ENCODE results near the gene FRRS1L.

The FRRS1L gene

DNA sequence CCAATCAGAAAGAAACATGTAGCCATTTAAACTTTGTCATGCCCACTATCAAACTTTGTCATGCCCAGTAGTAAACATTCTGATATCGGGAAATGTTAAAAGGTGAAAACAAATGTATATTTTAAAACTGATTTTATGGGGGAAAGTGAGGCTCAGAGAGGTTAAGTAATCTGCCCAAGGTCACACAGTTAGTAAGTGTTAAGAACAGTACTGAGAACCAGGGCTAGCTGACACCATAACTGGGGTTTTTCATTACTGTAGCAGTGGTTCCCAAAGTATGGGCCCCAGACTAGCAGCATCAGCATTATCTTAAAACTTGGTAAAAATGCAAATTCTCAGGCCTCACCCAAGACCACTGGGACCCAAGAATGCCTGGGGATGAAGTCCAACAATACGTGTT lies 9.9 kb upstream of the FRRS1L start:
- no peak overlapping the region for H3K4me3 ChIP-seq (ENCODE audit: low read depth, low read length)
- TF ChIP-seq, protein P1, sequence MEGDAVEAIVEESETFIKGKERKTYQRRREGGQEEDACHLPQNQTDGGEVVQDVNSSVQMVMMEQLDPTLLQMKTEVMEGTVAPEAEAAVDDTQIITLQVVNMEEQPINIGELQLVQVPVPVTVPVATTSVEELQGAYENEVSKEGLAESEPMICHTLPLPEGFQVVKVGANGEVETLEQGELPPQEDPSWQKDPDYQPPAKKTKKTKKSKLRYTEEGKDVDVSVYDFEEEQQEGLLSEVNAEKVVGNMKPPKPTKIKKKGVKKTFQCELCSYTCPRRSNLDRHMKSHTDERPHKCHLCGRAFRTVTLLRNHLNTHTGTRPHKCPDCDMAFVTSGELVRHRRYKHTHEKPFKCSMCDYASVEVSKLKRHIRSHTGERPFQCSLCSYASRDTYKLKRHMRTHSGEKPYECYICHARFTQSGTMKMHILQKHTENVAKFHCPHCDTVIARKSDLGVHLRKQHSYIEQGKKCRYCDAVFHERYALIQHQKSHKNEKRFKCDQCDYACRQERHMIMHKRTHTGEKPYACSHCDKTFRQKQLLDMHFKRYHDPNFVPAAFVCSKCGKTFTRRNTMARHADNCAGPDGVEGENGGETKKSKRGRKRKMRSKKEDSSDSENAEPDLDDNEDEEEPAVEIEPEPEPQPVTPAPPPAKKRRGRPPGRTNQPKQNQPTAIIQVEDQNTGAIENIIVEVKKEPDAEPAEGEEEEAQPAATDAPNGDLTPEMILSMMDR (IDR thresholded peaks at IDR 0.05; ENCODE audit: borderline replicate concordance, insufficient read depth, low read depth, low read length), result no peak

DNA sequence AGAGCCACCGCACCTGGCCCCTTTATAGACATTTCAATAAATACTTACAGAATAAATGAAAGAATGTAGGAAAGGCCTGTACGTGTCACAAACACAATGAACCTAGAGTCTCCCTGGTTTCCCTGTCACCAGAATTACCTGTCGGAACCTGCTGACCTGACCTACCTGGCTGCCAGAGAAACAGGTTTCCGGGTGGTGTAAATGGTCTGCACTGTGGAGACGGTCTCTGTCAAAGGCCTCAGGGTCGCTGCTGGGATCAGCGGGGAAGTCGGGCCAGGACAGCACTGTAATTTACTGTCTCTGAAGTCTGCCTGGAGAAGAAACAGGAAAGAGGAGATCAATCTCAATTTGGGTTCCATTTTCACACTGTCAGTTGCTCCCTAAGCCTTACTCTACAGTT lies 9.3 kb upstream of the FRRS1L start:
- no peak overlapping the region for H3K4me3 ChIP-seq (ENCODE audit: low read depth, low read length)
- TF ChIP-seq, protein P1 (IDR thresholded peaks at IDR 0.05; ENCODE audit: borderline replicate concordance, insufficient read depth, low read depth, low read length), result no peak

DNA sequence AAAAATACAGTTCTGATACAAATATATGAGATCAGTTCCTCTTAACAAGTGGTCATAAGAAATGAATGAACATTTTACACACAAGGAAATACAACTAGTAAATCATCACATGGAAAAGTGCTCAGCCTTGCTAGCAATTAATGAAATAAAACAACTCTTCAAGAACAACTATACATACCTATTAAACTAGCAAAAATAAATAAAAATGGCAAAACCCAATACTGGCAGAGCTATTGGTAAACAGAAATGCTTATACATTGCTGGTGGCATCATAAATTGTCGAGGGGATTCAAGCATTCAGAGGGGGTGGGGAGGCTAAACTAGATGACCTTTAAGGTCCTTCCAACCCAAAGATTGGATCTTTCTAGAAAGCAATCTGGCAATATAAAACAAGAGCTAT lies 5.9 kb upstream of the FRRS1L start:
- H3K4me3 ChIP-seq (ENCODE audit: low read depth, low read length), result no peak overlapping the region
- TF ChIP-seq, protein P1 (IDR thresholded peaks at IDR 0.05; ENCODE audit: borderline replicate concordance, insufficient read depth, low read depth, low read length), result no peak

DNA sequence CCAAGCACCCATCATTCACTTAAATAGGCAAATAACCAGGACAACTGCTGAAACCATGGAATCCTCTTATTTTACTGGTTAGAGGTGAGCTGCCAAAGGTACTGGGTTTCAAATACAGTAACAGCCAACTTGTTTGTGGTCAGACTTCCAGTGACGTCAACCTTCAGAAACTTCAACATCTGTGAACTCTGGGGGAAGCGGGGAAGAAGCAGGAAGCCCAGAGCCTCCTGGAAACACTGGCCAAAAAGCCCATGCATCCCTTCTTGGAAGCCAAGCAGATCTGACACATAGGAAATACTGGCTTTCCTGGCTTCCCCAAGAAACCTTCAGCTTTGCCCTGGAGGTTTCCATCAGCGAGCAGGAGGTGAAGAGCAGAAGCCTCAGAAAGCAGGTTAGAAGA lies 4.9 kb upstream of the FRRS1L start:
- H3K4me3 ChIP-seq (ENCODE audit: low read depth, low read length), result no peak overlapping the region
- TF ChIP-seq, protein P1 (IDR thresholded peaks at IDR 0.05; ENCODE audit: borderline replicate concordance, insufficient read depth, low read depth, low read length), result no peak

DNA sequence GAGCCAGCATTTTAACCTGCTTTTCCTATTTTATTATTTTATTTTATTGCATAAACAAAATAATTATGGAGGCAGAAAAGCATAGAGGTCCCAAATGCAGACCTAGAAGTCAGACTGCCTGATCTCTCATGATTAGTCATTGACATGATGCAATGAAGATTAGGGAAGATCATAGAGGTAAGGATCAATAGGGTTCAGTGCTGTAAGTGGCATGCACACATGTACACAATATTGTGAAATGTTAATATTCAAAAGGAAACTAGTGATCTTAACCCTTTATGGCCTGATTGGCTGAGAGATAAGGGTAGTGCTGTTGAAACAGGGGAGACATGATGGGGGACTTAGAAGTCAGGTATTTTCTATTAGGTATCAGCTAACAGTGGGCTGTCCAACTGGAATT lies 1.1 kb upstream of the FRRS1L start:
- no peak overlapping the region for H3K4me3 ChIP-seq (ENCODE audit: low read depth, low read length)
- TF ChIP-seq, protein P1 (IDR thresholded peaks at IDR 0.05; ENCODE audit: borderline replicate concordance, insufficient read depth, low read depth, low read length), result no peak

DNA sequence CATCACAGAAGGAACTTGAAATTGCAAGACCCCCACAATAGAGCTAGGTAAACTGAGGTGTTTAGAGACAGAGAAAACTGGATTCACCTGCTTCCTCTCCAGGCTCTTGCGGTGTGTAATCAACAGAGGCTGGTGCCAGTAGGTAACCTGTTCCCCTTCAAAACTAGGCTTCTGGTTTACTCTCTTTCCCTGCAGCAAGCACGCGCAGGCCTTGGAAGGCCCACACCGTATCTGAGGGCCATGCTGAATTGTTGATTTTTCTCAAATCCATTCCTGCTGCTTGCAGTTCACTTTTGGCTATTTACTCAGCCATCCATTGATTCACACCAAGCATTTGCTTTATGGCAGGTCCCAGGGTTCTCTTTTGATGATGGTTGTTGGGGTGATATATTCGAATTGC lies 667 bp upstream of the FRRS1L start:
- H3K4me3 ChIP-seq (ENCODE audit: low read depth, low read length), result no peak overlapping the region
- TF ChIP-seq, protein P1 (IDR thresholded peaks at IDR 0.05; ENCODE audit: borderline replicate concordance, insufficient read depth, low read depth, low read length), result no peak

DNA sequence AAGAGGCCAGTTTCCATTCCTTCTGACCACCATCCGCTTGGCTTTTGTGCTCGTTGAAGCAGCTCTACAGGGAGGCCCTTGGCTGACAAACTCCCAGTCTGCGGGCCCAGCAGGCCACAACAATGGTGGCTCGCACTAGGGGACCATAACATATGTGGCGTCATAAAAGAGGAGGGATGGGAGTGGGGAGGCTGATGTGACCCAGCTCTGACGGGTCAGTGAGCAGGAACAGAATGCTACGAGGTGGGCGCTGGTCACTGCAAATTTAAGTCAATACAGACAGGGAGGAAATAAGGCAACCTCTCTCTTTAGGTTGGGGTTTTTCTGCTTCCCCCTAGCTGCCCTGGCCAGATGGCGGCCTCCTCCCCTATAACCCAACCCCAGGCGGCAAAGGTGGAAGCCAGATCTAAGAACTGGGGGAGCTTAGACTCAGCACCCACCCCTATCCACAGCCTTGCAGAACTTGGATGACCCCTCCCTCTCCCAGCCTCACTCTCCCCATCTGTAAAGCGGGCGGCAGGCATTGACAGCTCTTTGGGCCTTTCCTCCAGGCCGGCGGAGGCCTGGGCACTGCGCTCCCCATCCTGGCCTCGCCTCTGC lies 778 bp downstream of the FRRS1L start:
- H3K4me3 ChIP-seq (ENCODE audit: low read depth, low read length), result no peak overlapping the region
- TF ChIP-seq, protein P1 (IDR thresholded peaks at IDR 0.05; ENCODE audit: borderline replicate concordance, insufficient read depth, low read depth, low read length), result no peak
